NCI-H2029 treated with DMSO at 0.1 percent for 48 hours (cell line): Measurements from ENCODE around the gene SORCS2.

Source experiments
- DNase-seq: peaks from one replicate; lab custom pipeline; 2025; lab: John Stamatoyannopoulos, UW

Gene SORCS2

DNA sequence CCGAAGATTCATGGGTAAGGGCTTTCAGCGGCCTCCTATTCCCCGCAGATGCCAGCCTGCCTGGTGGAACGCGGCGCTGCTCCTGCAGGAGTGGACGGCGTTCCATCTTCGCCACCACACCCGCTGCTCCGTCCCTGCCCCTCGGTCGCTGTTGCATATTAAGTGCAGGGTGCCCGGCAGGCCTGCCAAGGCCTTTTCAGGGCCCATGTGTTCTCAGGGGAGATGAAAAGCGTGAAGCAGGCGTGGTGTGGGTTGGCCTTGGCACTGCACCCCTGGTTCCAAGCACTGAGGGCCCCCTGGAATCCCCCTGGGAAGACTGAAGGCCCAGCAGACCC lies 52.0 kb downstream of the SORCS2 start:
- DNase-seq = no peak

GRCh38 chr4:7244751-7245320 lies 52.5 kb downstream of the SORCS2 start:
- DNase-seq = no peak

DNA sequence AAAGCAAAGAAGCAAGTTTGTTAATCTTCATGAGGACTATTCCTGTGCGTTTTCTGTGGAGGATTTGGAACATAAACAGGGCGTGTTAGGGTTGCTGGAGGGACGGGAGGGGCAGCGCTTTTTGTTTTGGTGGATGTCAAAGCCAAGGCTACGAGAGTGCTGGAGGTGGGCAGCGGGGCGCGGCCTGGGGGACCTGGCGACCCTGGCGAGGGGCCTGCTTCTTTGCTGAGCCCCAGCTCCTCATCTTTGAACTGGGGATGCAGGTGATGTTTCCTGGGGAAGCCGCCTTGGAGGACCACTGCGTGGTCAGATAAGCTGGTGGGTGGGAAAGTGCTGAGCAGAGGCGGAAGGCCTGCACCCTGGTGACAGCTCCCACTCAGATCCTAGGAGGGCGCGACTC lies 55.2 kb downstream of the SORCS2 start:
- no peak for DNase-seq

DNA sequence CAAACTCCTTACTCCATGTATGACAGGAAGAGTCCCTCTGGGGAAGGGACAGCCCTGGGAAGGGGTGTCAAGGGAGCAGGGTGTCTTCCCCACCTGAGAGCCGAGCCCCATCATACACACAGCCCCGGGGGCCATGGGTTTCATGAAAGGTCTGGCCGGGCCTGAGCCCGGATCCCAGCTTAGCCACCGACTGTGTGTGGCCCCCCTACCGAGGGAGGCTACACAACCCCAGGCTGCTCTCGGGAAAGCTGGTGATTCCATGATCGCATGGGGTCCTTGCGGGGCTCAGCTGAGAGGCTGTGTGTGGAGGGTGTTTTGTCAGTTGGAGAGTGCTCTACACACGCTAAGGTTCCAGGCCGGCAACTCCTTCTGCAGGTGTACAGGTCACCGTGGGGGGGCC lies 55.6 kb downstream of the SORCS2 start:
- DNase-seq = no peak

- no peak for DNase-seq
Observed at GRCh38 chr4:7248857-7249256, 56.5 kb downstream of the SORCS2 start.

GRCh38 chr4:7251321-7251720 lies 59.0 kb downstream of the SORCS2 start:
- DNase-seq = no peak

DNA sequence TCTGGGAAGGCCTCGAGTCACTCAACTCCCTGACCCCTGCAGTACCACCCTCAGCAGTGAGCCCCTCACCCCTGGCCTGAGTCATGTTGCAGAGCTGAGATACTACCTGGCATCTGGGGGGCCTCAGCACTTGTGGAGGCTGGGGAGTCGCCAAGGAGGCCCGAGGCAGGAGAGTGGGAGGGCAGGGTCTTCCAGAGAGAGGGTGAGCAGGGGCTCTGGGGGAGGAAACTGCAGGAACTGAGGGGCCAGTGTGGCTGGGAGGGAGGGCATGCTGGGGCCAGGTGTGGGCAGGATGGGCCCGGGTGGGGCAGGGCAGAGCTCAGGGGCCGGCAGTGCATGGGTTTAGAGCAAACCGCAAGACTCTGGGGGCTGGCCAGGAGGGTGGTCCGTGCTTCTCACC lies 59.7 kb downstream of the SORCS2 start:
- no peak for DNase-seq

DNA sequence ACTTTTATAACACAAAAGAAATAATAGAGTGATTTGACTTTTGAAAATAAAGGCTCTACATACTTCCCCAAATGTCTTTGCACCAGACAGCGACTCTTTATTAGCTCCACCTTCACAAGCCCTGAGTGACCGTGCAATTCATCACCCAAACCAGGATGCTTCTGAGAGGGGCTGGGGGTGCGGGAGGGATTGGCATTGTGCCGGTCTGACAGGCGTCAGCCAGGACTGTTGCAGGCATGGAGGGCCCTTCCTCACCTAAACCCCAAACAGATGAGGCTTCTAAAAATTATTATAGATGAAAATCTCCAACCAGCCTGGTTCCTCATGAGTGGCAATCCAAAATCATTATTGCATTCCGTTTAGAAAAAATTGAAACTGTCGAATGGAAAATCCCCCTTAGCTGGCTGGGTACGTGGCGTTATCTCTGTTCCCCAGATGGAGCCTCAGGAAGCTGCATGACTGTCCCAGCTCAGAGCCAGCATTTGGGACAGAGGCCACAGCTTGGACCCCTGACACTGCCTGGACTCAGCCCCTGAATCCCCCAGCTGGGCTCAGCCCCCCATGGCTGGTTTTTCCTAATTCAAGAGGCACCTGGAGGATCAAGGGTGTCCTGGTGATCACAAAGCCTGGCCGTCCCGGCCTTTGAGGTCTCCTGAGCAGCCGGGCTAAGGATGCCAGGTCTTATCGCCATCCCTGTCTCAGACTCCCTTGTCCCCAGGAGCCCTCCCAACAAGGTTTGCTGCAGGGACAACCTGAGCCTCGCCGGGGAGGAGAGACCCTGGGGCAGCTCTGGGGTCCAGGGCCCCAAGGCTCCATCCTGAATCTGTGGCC lies 60.4 kb downstream of the SORCS2 start:
- no peak for DNase-seq

- no peak for DNase-seq
Observed at GRCh38 chr4:7253341-7253700, 61.0 kb downstream of the SORCS2 start.

DNA sequence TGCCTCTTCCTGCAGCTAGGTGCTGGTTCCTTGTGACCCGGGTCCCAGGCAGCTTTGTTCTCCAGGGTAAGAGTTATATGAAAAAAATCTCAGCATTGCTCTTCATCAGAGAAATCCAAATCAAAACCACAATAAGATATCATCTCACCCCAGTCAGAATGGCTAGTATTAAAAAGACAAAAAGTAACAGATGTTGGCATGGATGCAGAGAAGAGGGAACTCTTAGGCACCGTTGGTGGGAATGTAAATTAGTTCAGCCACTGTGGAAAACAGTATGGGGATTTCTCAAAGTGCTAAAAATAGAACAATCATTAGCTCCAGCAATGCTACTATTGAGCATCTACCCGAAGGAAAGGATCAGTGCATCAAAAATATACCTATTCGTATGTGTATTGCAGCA lies 61.5 kb downstream of the SORCS2 start:
- DNase-seq = no peak

DNA sequence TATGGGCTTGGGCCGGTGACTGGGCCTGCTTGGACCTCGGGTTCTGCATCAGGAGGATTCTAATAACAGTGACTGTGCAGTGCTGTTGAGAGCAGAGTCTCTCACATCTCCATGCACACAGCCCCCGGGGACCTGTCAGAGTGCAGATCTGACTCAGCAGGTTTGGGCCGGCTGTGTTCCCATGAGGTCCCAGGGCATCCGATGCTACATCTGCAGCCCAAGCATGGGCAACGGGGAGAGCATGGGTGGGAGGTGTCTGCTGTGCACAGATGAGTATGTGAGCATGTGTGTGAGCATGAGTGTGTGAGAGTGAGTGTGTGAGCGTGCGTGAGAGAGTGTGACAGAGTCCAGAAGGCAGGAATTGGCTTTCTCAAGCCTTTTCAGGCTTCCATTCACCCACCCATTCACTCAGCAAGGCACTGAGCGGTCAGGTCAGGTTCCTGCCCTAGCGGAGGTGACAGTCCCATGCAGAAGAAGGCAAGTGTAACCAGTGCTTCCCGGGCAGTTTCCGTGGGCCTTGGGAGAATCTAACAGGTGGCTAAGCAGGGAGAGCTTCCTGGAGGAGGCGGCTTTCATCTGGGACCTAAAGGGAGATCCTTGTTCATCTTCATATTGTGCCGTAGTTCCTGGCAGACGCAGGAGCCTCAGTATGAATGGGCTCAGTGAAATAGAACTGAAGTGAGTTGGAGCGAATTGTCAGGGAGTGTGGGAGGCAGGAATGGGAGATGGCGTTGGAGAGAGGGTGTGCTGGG lies 62.6 kb downstream of the SORCS2 start:
- DNase-seq = no peak

DNA sequence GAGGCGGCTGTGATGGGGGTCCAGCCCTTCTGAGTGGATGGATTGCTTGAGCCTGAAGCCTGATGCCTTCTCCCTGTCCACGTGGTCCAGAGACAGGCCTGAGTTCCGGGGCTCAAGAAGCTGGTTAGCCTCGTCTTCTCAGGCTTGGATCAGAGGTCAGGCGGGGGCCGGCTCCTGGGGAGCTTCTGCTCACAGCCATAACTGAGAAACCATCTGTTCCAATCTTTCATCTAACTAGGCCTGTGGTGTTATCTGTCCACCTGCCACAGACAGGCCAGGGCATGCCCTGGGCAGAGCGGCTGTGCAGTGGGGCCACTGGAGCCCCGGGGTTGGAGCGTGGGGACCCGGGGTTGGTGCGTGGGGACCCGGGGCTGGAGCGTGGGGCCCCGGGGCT lies 63.1 kb downstream of the SORCS2 start:
- no peak for DNase-seq

DNA sequence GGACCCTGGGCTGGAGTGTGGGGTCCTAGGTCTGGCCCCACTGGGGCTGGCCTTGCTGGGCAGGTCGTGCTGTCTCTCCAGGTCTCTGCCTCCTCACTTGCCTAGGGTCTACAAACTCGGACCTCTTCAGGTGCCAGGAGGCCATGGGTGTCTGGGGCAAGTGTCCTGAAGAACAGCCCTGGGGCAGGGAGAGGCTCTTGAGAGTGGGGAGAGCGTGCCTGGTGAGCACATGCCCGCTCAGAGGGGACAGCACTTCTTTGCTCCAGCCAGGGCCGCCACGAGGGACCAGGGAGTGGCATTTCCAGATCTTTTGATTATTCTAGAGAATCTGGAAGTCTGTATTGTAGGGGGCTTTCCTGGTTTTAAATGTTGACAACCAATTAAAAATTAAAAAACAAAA lies 63.7 kb downstream of the SORCS2 start:
- no peak for DNase-seq

- DNase-seq = no peak
Observed at GRCh38 chr4:7256984-7257810, 64.9 kb downstream of the SORCS2 start.

GRCh38 chr4:7259039-7259438 lies 66.7 kb downstream of the SORCS2 start:
- no peak for DNase-seq

DNA sequence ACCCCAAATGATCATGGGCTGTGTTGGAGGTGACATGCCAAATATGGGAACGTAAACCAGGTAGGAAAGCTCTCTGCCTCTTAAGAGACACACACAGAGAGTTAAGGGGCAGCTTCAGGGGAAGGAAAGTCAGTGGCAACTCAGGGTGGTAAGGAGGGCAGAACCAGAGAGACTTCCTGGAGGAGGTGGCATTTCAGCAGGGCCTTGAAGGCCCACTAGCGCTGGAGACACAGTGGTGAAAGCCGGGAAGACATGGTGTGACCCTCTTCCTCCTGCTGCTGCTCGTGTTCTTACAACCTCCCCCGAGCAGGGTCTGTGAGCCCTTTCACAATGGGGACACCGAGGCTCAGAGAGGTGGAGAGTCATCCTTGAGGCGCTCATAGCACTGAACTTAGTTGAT lies 68.2 kb downstream of the SORCS2 start:
- no peak for DNase-seq

- no peak for DNase-seq
Observed at GRCh38 chr4:7261087-7261486, 68.7 kb downstream of the SORCS2 start.

GRCh38 chr4:7261536-7261935 lies 69.2 kb downstream of the SORCS2 start:
- no peak for DNase-seq

DNA sequence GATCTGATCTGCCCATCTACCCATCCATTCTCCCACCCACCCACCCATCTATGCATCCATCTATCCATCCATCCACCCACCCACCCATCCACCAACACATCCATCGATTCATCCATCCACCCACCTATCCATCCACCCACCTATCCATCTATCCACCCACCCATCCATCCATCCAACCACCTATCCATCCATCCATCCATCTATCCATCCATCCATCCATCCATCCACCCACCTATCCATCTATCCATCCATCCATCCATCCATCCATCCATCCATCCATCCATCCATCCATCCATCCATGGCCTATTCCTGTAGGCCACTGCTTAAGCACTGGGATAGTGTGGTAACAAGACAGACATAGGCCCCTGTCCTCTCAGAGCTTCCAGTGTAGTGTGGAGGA lies 69.8 kb downstream of the SORCS2 start:
- no peak for DNase-seq

- no peak for DNase-seq
Observed at GRCh38 chr4:7263166-7263565, 70.8 kb downstream of the SORCS2 start.

DNA sequence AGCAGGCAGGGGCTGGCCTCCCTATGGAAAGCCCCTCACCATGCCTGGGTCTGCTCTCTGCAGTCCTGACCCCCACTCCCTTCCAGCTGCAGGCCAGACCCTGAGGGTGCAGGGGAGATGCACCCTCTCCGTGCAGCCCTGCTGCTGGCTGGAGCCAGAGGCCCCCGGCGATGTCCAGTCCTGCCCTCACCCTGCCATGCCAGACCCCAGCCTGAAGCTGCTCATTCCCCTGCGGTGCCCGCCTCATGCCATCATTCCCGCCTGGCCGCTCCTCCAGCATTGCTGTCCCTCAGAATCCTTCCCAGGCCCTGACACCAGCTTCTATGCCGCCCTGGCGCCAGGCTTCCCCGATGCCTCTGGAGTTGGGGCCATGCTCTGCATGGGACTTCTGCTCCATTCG lies 72.4 kb downstream of the SORCS2 start:
- DNase-seq = no peak

- no peak for DNase-seq
Observed at GRCh38 chr4:7266525-7267292, 74.4 kb downstream of the SORCS2 start.
